Pancreas (tissue), 10 donors: Measurements from ENCODE around the gene ZSCAN9. TPM values are rescaled to one million over a fixed set of nuclear protein-coding genes. Genes with fewer than 3 reads are reported as not detected.

Experiments
- ATAC-seq, 4 donors: fragments of 200-7000 bp; cut with Tn5 transposase; one replicate each; pipeline versions ENCODE4 v1.8.0 to v1.9.1; 2020; ENCODE audit warnings: mild to moderate bottlenecking in 4 of 4, moderate library complexity in 4 of 4
- DNase-seq, 6 donors: peaks; one replicate each; pipeline ENCODE4 v3.0.0-alpha.2; 2020
- FAIRE-seq: peaks from 2 replicates; lab custom pipeline; 2012; peaks lifted over from hg19 to GRCh38; lab: Jason Lieb, UNC
- H3K27ac ChIP-seq, 4 donors: fragments of 200-600 bp; sonication (generic); 1 replicate in 3 of 4; 2 replicates in 1 of 4; pipeline versions ENCODE4 v1.5.0 to v1.8.0; 2020
- H3K27me3 ChIP-seq, 4 donors: fragments of 200-600 bp; one replicate each; pipeline ENCODE4 v1.8.0; 2021
- H3K36me3 ChIP-seq, 3 donors: fragments of 200-600 bp; sonication (generic) in 1 of 3; one replicate each; pipeline versions ENCODE4 v1.5.0 to v1.8.0; 2020 to 2021
- H3K4me1 ChIP-seq, 3 donors: fragments of 200-600 bp; one replicate each; pipeline ENCODE4 v1.8.0; 2021
- H3K4me3 ChIP-seq, 4 donors: fragments of 200-600 bp; sonication (generic) in 2 of 4; one replicate each; pipeline versions ENCODE4 v1.5.0 to v1.8.0; 2020 to 2021
- H3K9me3 ChIP-seq, 4 donors: fragments of 200-600 bp; one replicate each; pipeline ENCODE4 v1.8.0; 2021
- WGBS, 2 donors: extraction: QIAGEN DNeasy Blood & Tissue Kit; methylation state at CpG; one replicate each; pipeline ENCODE4 v1.1.7; 2013; 5-methylcytosine and 5-hydroxymethylcytosine counted together
- intact Hi-C, 3 donors: fragments of 100-400 bp; cut with DNase I; formaldehyde crosslinking; loops; one replicate each; pipeline versions ENCODE4 v1.11.1 to v1.14.2; 2022
- polyA plus RNA-seq, 2 donors: library from polyadenylated mRNA; stranded (reverse); fragments of 200-250 nt; gene quantifications; one replicate each; pipeline ENCODE4 v1.2.3, GENCODE V29; 2013
- total RNA-seq, 6 donors: library from RNA; stranded (reverse); fragmentation: NEBNext Ultra II Directional in 4 of 6; extraction: Animal tissue kit (Norgen Biotek cat#: 25700) in 4 of 6; gene quantifications; one replicate each; pipeline versions ENCODE4 v1.2.1 to v1.2.4, GENCODE V29; 2021 to 2023
- TF ChIP-seq, protein P1 (sequence below), 4 donors: fragments of 200-600 bp; sonication (generic) in 3 of 4; IDR thresholded peaks; one replicate each; pipeline versions ENCODE4 v1.5.0 to v1.8.0; 2021; ENCODE audit warnings: antibody characterized with exemption in 4 of 4
- donor health status: healthy with polysubstance abuse.
- donor health status: DM: no; HTN: no; CAD: no; lungs with moderate emphysema.
- donor health status: DM: no; HTN: no; CAD: no.
- donor health status: control.
- donor health status: control.
- donor health status: Bipolar disorder and iron deficiency.
- donor health status: DM: yes; HTN: yes; CAD: no.
- donor health status: DM: no; HTN: no; CAD: no.
- donor health status: DM: no; HTN: no; CAD: no.
- donor health status: DM: yes; HTN: yes; CAD: no.

ZSCAN9 gene
- total and polyA plus RNA-seq, 8 donors, result 3.5 to 15.0 (median 5.6) TPM

DNA sequence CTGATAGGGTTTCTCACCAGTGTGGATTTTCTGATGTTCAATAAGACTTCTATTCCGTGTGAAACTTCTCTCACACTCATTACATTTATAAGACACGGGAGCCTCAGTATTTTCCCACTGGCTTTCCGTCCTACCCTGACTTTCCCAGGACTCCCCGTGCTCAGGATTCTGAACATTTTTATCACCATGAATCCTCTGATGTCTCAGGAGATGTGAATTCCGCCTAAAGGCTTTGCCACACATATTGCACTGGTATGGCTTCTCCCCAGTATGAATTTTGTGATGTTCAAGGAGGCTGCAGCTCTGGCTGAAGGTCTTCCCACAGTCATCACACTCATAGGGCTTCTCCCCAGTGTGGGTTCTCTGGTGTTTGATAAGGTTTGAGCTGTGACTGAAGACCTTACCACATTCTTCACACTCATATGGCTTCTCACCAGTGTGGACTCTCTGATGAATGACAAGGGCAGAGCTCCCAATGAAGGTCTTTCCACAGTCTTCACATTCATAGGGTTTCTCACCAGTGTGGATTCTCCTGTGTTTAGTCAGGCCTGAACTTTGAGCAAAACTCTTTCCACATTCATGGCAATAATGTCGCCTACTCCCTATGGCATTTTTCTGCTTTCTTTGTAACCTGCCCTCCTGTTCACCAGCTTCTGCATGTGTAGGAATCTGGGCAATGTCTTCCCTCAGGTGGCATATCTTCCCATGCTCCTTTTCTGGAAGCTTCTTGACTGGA, 20.3 kb downstream of the ZSCAN9 start:
- no peak overlapping the region for H3K27ac ChIP-seq
- H3K9me3 ChIP-seq, result no peaks in the 10 kb centered on the region
- intact Hi-C loops, result no loop called here
- FAIRE-seq (no peak), DNase-seq (no peak), ATAC-seq (no peak)
- H3K4me3 ChIP-seq, result no peak overlapping the region
- TF ChIP-seq, protein P1, sequence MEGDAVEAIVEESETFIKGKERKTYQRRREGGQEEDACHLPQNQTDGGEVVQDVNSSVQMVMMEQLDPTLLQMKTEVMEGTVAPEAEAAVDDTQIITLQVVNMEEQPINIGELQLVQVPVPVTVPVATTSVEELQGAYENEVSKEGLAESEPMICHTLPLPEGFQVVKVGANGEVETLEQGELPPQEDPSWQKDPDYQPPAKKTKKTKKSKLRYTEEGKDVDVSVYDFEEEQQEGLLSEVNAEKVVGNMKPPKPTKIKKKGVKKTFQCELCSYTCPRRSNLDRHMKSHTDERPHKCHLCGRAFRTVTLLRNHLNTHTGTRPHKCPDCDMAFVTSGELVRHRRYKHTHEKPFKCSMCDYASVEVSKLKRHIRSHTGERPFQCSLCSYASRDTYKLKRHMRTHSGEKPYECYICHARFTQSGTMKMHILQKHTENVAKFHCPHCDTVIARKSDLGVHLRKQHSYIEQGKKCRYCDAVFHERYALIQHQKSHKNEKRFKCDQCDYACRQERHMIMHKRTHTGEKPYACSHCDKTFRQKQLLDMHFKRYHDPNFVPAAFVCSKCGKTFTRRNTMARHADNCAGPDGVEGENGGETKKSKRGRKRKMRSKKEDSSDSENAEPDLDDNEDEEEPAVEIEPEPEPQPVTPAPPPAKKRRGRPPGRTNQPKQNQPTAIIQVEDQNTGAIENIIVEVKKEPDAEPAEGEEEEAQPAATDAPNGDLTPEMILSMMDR (IDR thresholded peaks at IDR 0.05), result no peak
- peaks cover 0 to 1% (median under 1%) of the 10 kb centered on the region in 3 donors for H3K4me1 ChIP-seq
- WGBS, 2 donors, result 87 to 91% methylated on average over 6 of the region's 6 CpGs
- no peaks in the 10 kb centered on the region for H3K27me3 ChIP-seq
- peaks cover 0 to 16% (median 4%) of the 10 kb centered on the region in 3 donors for H3K36me3 ChIP-seq

GRCh38 chr6:28248916-28249315, 23.8 kb downstream of the ZSCAN9 start:
- peaks cover 0 to 16% (median 4%) of the 10 kb centered on the region in 3 donors for H3K36me3 ChIP-seq
- peaks cover 0 to 13% (median 9%) of the 10 kb centered on the region in 3 donors for H3K4me1 ChIP-seq
- ATAC-seq (no peak), FAIRE-seq (no peak), DNase-seq (no peak)
- intact Hi-C loops, result no loop called here
- TF ChIP-seq, protein P1 (IDR thresholded peaks at IDR 0.05), result no peak
- H3K9me3 ChIP-seq, result no peaks in the 10 kb centered on the region
- H3K4me3 ChIP-seq, result no peak overlapping the region
- H3K27me3 ChIP-seq, result no peaks in the 10 kb centered on the region
- WGBS, 2 donors, result 80 to 96% methylated on average over 1 of the region's 1 CpG
- no peak overlapping the region for H3K27ac ChIP-seq

DNA sequence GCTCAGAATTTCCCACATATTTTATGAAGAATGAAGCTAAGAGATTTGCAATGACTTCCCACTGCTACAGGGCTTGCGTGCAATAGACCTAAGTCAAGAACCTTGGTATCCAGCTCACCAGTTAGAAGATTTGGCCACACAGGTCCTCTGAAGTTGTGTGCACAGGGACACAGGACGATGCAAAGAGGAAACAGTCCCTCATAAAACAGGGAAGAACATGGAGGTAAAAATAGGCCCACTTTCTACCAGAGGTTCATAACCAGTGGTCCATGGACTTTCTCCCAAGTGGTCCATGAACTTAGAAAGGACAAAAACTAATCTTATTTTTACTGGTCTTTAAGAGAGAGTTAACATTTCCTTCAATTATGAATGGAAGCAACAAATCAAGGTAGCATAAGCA, 25.7 kb downstream of the ZSCAN9 start:
- no peak overlapping the region for H3K27ac ChIP-seq
- TF ChIP-seq, protein P1 (IDR thresholded peaks at IDR 0.05), result no peak
- intact Hi-C loops, result no loop called here
- H3K4me1 ChIP-seq, result peaks cover 0 to 13% (median 9%) of the 10 kb centered on the region in 3 donors
- peaks cover 0 to 6% (median 0%) of the 10 kb centered on the region in 3 donors for H3K36me3 ChIP-seq
- no peaks in the 10 kb centered on the region for H3K9me3 ChIP-seq
- WGBS, 2 donors, result 76 to 82% methylated on average over 2 of the region's 2 CpGs
- peak overlapping the region in 2 of 4 donors; percentile 86 to 94 for H3K4me3 ChIP-seq
- no peak for FAIRE-seq
- no peak for DNase-seq
- peaks cover 0 to 4% (median 0%) of the 10 kb centered on the region in 4 donors for H3K27me3 ChIP-seq
- no peak for ATAC-seq

DNA sequence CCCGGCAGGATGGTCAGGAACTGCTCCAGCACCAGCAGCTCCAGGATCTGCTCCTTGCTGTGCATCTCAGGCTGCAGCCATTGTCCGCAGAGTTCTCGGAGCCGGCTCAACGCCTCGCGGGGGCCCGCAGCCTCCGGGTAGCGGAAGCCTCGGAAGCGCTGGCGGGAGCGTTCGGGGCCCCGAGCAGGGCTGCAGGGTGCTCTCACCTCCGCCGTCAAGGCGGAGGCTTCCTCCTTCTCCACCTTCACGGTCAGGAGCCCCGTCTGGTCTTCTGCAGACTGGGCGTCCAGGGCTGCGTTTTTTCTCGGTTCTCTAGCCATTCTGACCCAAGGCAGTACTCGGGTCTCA, 26.6 kb downstream of the ZSCAN9 start:
- TF ChIP-seq, protein P1 (IDR thresholded peaks at IDR 0.05), result no peak
- DNase-seq (peak in 2 of 6 donors; percentile 16 to 57), FAIRE-seq (no peak), ATAC-seq (peak; percentile 41 to 67 (median 62))
- Histone ChIP-seq H3K4me3 (peak overlapping the region; percentile 67 to 94 (median 80)), H3K27me3 (peaks cover 0 to 9% (median 0%) of the 10 kb centered on the region in 4 donors), H3K36me3 (peaks cover 0 to 4% (median 0%) of the 10 kb centered on the region in 3 donors), H3K4me1 (peaks cover 0 to 13% (median 9%) of the 10 kb centered on the region in 3 donors), H3K9me3 (no peaks in the 10 kb centered on the region), H3K27ac (no peak overlapping the region)
- WGBS, 2 donors, result 0% methylated on average over 24 to 25 of the region's 25 CpGs
- intact Hi-C loops, result no loop called here
